Measurements from ENCODE around the gene RADX. TPM values are rescaled to one million over a fixed set of nuclear protein-coding genes. Genes with fewer than 3 reads are reported as not detected.

The RADX gene, protein sequence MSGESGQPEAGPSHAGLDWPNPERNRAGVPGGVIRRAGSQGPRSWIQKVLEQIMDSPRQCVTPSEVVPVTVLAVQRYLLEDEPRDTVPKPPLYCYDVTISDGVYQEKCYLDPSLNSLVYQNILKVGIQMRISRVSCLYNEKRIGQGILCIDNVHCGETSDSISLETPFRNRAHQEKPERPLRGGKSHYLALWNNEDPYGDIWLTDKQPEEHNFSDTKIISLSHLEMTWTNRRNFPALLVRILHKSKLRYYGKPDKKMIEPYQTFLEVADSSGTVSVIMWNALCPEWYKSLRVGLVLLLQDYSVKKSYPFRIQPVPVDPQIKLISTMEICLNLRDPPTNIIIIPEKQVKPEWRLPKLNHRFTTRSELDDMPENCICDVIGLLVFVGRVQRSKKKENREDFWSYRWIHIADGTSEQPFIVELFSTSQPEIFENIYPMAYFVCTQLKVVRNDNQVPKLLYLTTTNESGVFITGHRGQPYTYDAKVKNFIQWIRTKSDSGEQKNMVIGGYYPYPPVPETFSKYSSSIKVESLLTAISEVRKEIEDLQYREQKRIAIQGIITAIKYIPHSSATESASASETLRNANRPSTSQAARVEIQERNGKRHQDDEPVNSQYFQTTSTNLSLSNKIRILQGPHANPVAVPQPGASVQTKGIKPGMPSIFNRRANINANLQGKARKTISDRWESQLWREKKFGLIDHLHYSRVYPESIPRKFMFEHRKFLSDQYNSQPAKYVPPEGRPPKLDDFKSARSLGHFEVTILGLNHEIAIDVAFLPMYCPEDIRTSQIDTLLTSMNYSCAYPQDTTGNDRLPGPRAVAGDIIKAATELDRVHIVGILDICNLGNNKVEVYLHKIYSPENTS
- polyA plus RNA-seq = 1 to 10 TPM; 1.0 to 1.4 (median 1.3) TPM

DNA sequence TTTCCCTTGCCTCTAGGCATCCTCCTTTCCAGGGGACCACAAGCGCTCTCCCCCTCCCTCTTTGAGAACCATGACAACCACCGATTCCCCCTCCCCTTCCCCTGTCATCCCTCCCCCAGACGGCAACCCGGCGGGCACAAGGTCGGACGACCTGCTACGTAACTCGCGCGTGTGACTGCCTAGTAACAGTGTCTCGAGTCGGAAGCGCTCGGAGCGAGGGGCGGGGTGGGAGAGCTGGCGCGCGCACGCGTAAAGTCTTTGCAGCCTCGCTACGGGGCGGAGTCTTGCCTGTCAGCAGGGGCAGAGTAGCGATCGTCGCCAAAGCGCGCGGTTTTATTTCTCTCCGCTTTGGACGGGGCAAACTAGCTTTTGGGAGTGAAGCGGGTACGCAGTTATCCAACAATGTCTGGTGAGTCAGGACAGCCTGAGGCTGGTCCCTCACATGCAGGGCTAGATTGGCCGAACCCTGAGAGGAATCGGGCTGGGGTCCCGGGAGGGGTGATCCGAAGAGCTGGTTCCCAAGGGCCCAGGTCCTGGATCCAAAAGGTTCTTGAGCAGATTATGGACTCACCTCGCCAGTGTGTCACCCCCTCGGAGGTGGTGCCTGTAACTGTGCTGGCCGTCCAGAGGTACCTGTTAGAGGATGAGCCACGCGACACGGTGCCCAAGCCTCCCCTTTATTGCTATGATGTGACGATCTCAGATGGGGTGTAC, at the start of gene RADX:
Gene RADX (plus strand): TSS at position 300 of the 714 bp plus-strand sequence. CDS start 103 bp downstream, at position 403.
- H3K27me3 Mint-ChIP-seq (ENCODE audit: low read depth in 3 of 3) = peaks cover 0 to 12% (median 4%) of the 10 kb centered on the region in 3 donors
- H3K4me1 Mint-ChIP-seq = peaks cover 17 to 25% of the 10 kb centered on the region in 2 donors
- H3K27ac Mint-ChIP-seq = peak within 1 kb of the TSS; percentile 78 to 97 (median 86)
- H3K9me3 Mint-ChIP-seq = no peaks in the 10 kb centered on the region
- no peaks in the 10 kb centered on the region for H3K36me3 Mint-ChIP-seq
- peak within 1 kb of the TSS; percentile 88 to 92 (median 91) for H3K4me3 Mint-ChIP-seq
- DNase-seq = peak; percentile 80

DNA sequence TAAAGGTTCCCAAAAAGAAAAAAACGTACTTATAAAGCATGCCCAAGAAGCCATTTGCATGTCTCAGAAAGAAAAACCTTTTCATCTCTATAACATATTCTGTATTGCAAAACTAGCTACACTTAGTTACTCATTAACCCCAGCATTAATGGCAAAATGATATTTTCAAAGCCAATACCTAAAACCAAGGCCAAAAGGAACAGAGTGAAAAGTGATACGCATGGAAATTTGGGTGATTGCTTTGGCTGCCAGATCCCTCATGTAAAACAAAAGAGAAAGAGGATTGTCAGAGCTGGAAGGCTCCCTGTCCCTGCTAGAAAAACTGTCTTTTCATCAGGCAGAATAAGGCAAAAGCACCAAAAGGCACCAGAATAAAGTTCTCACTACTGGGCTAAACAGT, 46.8 kb upstream of the RADX start:
- no peak overlapping the region for H3K27ac Mint-ChIP-seq

DNA sequence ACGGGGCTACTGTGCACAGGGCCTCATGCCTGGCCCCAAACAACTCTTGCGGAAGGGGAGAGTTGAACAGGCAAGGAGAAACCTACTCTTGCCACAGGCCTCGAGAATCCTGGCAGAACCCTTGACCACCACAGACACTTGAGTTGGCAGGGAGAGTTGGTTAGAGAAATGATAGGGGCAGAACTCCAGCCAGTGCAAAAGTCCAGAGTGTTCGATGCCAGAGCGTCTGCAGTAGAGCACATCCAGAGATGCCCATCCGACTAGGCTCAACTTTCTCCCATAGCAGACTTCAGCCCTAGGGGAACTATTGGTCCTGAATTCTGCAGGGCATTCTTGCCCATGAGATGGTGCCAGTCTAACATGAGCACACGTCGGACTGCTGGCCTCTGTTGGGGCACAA, 45.4 kb upstream of the RADX start:
- no peak overlapping the region for H3K4me3 Mint-ChIP-seq

More for the DNA sequence above, 46.8 kb upstream of the RADX start:
- Mint-ChIP-seq H3K27me3 (ENCODE audit: low read depth in 3 of 3) (peaks cover 0 to 3% (median 3%) of the 10 kb centered on the region in 3 donors), H3K4me1 (no peaks in the 10 kb centered on the region), H3K9me3 (peaks cover 0 to 4% (median 0%) of the 10 kb centered on the region in 6 donors), H3K36me3 (no peaks in the 10 kb centered on the region), H3K4me3 (no peak overlapping the region)
- no peak for DNase-seq

DNA sequence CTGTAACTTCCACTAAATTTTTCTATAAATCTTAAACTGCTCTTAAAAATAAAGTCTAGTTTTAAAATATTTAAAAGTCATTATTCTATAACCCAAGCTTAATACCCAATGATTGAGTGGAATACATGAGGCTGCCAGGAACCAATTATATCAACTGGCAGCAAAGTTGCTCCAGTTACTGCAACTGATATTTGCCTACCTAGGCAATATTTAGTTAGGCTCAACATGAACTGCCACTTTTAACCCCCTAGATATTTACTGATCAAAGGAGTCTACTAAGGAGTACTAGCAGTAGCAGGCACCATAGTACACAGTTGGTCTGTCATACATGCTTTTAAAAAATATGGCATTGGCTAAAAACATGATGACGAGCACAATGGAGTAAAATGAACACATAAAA, 29.9 kb upstream of the RADX start:
- no peak overlapping the region for H3K27ac Mint-ChIP-seq
- no peak overlapping the region for H3K4me3 Mint-ChIP-seq
- peaks cover 0 to 3% (median 0%) of the 10 kb centered on the region in 6 donors for H3K9me3 Mint-ChIP-seq
- H3K27me3 Mint-ChIP-seq (ENCODE audit: low read depth in 3 of 3) = peaks cover 0 to 8% (median 5%) of the 10 kb centered on the region in 3 donors
- H3K4me1 Mint-ChIP-seq = no peaks in the 10 kb centered on the region
- no peaks in the 10 kb centered on the region for H3K36me3 Mint-ChIP-seq
- DNase-seq = no peak

More for the DNA sequence above, 45.4 kb upstream of the RADX start:
- no peaks in the 10 kb centered on the region for H3K36me3 Mint-ChIP-seq
- no peak for DNase-seq
- peaks cover 0 to 4% (median 0%) of the 10 kb centered on the region in 6 donors for H3K9me3 Mint-ChIP-seq
- H3K27me3 Mint-ChIP-seq (ENCODE audit: low read depth in 3 of 3) = peaks cover 0 to 5% (median 5%) of the 10 kb centered on the region in 3 donors
- no peak overlapping the region for H3K27ac Mint-ChIP-seq
- H3K4me1 Mint-ChIP-seq = no peaks in the 10 kb centered on the region

DNA sequence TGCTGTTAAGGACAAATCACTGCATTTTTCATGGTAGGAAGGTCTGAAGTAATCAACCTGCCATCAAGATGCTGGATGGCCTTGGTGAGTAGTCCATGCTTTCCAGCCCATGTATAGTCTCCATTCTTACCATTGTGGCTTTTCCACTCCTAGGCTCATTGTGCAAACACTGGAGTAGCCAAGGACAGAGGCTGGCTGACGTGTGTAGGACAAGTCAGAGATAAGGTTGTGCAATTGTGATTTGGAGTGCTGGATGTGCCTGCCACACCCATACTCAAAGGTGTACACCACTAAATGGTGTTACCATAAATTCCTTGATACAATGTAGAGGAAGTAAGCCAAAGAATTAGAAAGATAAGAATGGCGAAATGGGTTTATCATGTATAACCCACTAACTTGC, 26.3 kb upstream of the RADX start:
- Mint-ChIP-seq H3K4me1 (no peaks in the 10 kb centered on the region), H3K27ac (no peak overlapping the region), H3K27me3 (ENCODE audit: low read depth in 3 of 3) (peaks cover 2 to 10% (median 4%) of the 10 kb centered on the region in 3 donors), H3K9me3 (no peaks in the 10 kb centered on the region), H3K36me3 (no peaks in the 10 kb centered on the region), H3K4me3 (no peak overlapping the region)
- no peak for DNase-seq

DNA sequence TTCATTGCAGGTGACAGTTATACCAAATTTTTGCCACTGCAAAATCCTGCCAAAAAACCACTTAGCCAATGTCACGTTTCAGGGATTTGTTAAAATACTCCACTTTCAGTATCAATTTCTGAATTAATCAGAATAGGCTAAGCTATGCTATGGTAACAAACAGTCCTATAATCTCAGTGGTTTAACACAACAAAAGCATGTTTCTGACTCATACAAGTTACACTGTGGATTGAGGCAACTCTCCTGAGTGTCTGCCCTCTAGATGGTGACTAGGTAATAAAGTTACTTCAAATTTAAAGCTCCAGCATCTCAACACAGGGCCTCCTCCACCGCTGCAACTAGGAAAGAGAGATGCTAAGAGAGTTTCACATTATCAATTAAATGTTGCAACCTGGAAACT, 23.0 kb upstream of the RADX start:
- Mint-ChIP-seq H3K27ac (no peak overlapping the region), H3K4me3 (no peak overlapping the region), H3K27me3 (ENCODE audit: low read depth in 3 of 3) (peaks cover 2 to 15% (median 2%) of the 10 kb centered on the region in 3 donors), H3K9me3 (peaks cover 0 to 2% (median 0%) of the 10 kb centered on the region in 6 donors), H3K4me1 (no peaks in the 10 kb centered on the region), H3K36me3 (no peaks in the 10 kb centered on the region)
- DNase-seq = no peak

DNA sequence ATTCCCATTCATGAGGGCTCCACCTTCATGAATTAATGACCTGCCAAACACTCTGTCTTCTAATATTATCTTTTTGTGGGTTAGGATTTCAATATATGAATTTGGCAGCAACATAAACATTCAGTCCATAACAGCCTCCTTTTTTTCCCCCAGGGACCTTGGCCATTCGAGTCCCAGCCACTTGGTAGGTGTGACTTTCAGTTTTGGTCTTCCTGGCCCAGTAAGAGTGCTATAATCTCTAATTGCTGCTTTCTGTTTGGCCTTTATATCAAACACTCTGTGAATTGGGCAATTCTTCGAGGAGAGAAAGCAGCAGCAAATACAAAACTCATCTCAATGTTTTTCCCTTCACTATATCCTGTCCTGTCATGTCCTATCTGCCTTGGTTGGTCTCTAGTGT, 12.4 kb upstream of the RADX start:
- H3K36me3 Mint-ChIP-seq = no peaks in the 10 kb centered on the region
- peaks cover 0 to 8% (median 5%) of the 10 kb centered on the region in 3 donors for H3K27me3 Mint-ChIP-seq (ENCODE audit: low read depth in 3 of 3)
- no peak overlapping the region for H3K27ac Mint-ChIP-seq
- H3K9me3 Mint-ChIP-seq = no peaks in the 10 kb centered on the region
- H3K4me1 Mint-ChIP-seq = no peaks in the 10 kb centered on the region
- peak overlapping the region in 1 of 5 donors; percentile 44 for H3K4me3 Mint-ChIP-seq
- DNase-seq = peak in 1 of 3 donors; percentile 4

DNA sequence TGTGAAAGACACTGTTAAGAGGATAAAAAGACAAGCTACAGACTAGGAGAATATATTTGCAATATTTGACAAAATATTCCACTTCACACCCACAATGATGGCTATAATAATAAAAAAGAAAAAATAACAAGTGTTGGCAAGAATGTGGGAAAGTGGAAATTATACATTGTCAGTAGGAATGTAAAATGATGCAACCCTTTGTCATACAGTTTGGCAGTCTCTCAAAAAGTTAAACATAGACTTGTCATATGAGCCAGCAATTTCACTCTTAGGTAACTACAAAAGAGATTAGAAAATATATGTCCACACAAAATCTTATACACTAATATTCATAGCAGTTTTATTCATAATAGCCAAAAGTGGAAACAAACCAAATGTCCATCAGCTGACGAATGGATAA, 5.2 kb upstream of the RADX start:
- Mint-ChIP-seq H3K9me3 (no peaks in the 10 kb centered on the region), H3K27me3 (ENCODE audit: low read depth in 3 of 3) (peaks cover under 1 to 9% (median 8%) of the 10 kb centered on the region in 3 donors), H3K36me3 (no peaks in the 10 kb centered on the region), H3K27ac (no peak overlapping the region), H3K4me1 (peaks cover 3 to 6% of the 10 kb centered on the region in 2 donors), H3K4me3 (no peak overlapping the region)
- DNase-seq = no peak

DNA sequence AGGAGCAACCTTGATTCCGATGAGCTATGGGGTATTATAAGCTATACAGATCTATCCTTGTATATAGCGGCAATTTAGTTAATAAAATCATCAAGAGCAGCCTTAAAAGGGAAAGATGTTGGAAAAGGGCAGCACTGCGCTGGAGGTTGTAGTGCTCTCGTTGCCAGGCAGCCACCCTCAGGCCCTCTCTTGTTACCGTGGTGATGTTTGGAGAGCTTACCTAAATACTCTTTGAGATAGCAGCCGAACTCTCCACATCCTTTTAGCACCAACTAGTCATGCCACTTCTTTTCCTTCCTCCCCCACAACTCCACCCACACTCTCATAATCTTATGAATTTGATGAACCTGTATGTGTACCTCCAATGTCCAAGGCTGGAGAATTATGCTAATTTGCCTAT, 3.8 kb upstream of the RADX start:
- H3K9me3 Mint-ChIP-seq = no peaks in the 10 kb centered on the region
- H3K36me3 Mint-ChIP-seq = no peaks in the 10 kb centered on the region
- peaks cover 4 to 13% (median 8%) of the 10 kb centered on the region in 3 donors for H3K27me3 Mint-ChIP-seq (ENCODE audit: low read depth in 3 of 3)
- H3K4me3 Mint-ChIP-seq = no peak overlapping the region
- DNase-seq = peak in 1 of 3 donors; percentile 4
- H3K27ac Mint-ChIP-seq = peak overlapping the region in 1 of 6 donors; percentile 4
- peaks cover 11 to 20% of the 10 kb centered on the region in 2 donors for H3K4me1 Mint-ChIP-seq

DNA sequence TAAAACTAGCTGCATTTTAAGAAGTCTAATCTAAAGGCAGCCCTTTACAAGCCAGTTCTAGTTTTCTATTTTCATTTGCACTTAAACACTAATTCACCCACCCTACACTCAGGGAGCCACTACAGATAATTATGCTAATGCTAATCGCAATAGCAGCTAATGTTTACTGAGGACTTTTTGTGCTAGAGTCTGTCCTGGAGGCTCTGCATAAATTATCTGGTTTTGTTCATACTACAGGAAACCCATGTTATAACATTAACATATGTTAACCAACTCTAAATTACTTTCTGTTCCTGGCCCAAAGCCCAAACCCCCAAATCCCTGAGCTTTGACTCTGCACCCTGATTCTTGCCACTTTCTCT, 480 bp upstream of the RADX start:
- peaks cover 0 to 12% (median 4%) of the 10 kb centered on the region in 3 donors for H3K27me3 Mint-ChIP-seq (ENCODE audit: low read depth in 3 of 3)
- no peak for DNase-seq
- H3K4me1 Mint-ChIP-seq = peaks cover 17 to 25% of the 10 kb centered on the region in 2 donors
- peak overlapping the region; percentile 78 to 97 (median 86) for H3K27ac Mint-ChIP-seq
- H3K36me3 Mint-ChIP-seq = no peaks in the 10 kb centered on the region
- H3K9me3 Mint-ChIP-seq = no peaks in the 10 kb centered on the region
- H3K4me3 Mint-ChIP-seq = peak overlapping the region; percentile 88 to 92 (median 91)

DNA sequence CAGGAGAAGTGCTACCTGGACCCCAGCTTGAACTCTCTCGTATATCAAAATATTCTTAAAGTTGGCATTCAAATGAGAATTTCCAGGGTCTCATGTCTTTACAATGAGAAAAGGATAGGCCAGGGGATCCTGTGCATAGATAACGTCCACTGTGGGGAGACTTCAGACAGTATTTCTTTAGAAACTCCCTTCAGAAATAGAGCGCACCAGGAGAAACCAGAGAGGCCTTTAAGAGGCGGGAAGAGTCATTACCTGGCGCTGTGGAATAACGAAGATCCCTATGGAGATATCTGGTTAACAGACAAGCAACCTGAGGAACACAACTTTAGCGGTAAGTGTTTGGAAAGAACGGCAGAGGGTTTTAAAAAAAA, 600 bp downstream of the RADX start:
- Mint-ChIP-seq H3K9me3 (no peaks in the 10 kb centered on the region), H3K4me3 (peak overlapping the region; percentile 88 to 92 (median 91)), H3K27ac (peak overlapping the region in 5 of 6 donors; percentile 51 to 97 (median 89)), H3K27me3 (ENCODE audit: low read depth in 3 of 3) (peaks cover 0 to 12% (median 4%) of the 10 kb centered on the region in 3 donors), H3K36me3 (no peaks in the 10 kb centered on the region), H3K4me1 (peaks cover 17 to 25% of the 10 kb centered on the region in 2 donors)
- peak; percentile 2 to 5 (median 5) for DNase-seq

DNA sequence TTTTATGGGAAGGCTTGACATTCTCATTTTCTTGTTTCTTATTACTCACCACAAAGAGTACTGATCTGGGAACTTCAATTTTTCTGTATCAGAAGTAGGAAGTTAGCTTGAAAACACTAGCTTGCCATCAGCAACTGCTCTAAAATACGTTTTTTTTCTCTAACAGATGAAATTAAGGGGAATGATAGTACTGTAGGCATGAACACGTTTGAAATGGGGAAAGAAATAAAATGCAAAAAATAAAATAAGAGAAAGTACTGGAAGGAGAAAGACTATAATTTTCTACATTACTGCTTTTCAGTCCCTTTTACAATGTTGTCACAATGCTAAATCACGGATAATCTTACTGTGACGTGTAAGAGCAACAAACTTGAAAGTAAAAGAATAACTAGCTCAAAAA, 1.5 kb downstream of the RADX start:
- Mint-ChIP-seq H3K27me3 (ENCODE audit: low read depth in 3 of 3) (peaks cover 0 to 12% (median 4%) of the 10 kb centered on the region in 3 donors), H3K4me3 (peak overlapping the region; percentile 88 to 92 (median 91)), H3K9me3 (no peaks in the 10 kb centered on the region), H3K27ac (peak overlapping the region in 2 of 6 donors; percentile 57 to 92), H3K4me1 (peaks cover 17 to 25% of the 10 kb centered on the region in 2 donors), H3K36me3 (no peaks in the 10 kb centered on the region)
- no peak for DNase-seq

DNA sequence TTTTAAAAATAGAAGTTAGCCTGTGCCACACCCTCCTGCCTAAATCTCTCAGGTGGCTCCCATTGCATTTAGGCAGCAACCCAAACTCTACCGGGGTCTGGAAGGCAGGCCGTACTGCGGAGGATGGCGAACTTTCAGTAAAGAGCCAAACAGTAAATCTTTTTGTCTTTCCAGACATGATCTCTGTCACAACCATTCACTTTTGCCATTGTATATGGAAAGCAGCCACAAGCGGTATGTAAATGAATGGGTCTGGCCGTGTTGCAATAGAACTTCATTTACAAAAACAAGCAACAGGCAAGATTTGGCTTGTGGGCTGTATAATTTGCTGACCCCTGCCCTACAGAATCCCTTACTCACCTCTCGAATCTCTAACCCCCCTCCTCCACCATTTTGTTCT, 3.3 kb downstream of the RADX start:
- Mint-ChIP-seq H3K4me1 (peaks cover 17 to 25% of the 10 kb centered on the region in 2 donors), H3K27me3 (ENCODE audit: low read depth in 3 of 3) (peaks cover 0 to 12% (median 4%) of the 10 kb centered on the region in 3 donors), H3K9me3 (no peaks in the 10 kb centered on the region), H3K27ac (no peak overlapping the region), H3K4me3 (no peak overlapping the region), H3K36me3 (no peaks in the 10 kb centered on the region)
- DNase-seq = no peak

All from immature natural killer cell (primary cell).